Measurements from ENCODE around the gene DCLK1. TPM values are rescaled to one million over a fixed set of nuclear protein-coding genes. Genes with fewer than 3 reads are reported as not detected.
A peak's percentile ranks its signal among the peaks of the same experiment; 100 is the strongest.

The DCLK1 gene
- total RNA-seq, 1 donor from 2014 or later: 8.5 TPM

GRCh38 chr13:36046672-36047071, 84.5 kb downstream of the DCLK1 start:
- DNase-seq (ENCODE audit: low read depth in 2 of 2): no peak

- no peak for DNase-seq (ENCODE audit: low read depth in 2 of 2)
These were observed 92.2 kb downstream of the DCLK1 start for GRCh38 chr13:36038785-36039555.

GRCh38 chr13:36033035-36033434, 98.1 kb downstream of the DCLK1 start:
- no peak for DNase-seq (ENCODE audit: low read depth in 2 of 2)

- no peak for DNase-seq (ENCODE audit: low read depth in 2 of 2)
These were observed 99.7 kb downstream of the DCLK1 start for GRCh38 chr13:36031490-36031889.

GRCh38 chr13:36030670-36031331, 100.4 kb downstream of the DCLK1 start:
- peak in 1 of 2 donors; percentile 31 for DNase-seq (ENCODE audit: low read depth in 2 of 2)

GRCh38 chr13:36029166-36029565, 102.0 kb downstream of the DCLK1 start:
- no peak for DNase-seq (ENCODE audit: low read depth in 2 of 2)

GRCh38 chr13:36028359-36029025, 102.7 kb downstream of the DCLK1 start:
- DNase-seq (ENCODE audit: low read depth in 2 of 2): no peak

GRCh38 chr13:36026531-36026930, 104.7 kb downstream of the DCLK1 start:
- DNase-seq (ENCODE audit: low read depth in 2 of 2): no peak

GRCh38 chr13:36014763-36015162, 116.4 kb downstream of the DCLK1 start:
- no peak for DNase-seq (ENCODE audit: low read depth in 2 of 2)

- DNase-seq (ENCODE audit: low read depth in 2 of 2): no peak
These were observed 124.1 kb downstream of the DCLK1 start for GRCh38 chr13:36006894-36007675.

GRCh38 chr13:36006347-36006746, 124.8 kb downstream of the DCLK1 start:
- DNase-seq (ENCODE audit: low read depth in 2 of 2): no peak

- no peak for DNase-seq (ENCODE audit: low read depth in 2 of 2)
These were observed 129.6 kb downstream of the DCLK1 start for GRCh38 chr13:36001561-36001960.

GRCh38 chr13:36000028-36000427, 131.2 kb downstream of the DCLK1 start:
- no peak for DNase-seq (ENCODE audit: low read depth in 2 of 2)

GRCh38 chr13:35996360-35996759, 134.8 kb downstream of the DCLK1 start:
- DNase-seq (ENCODE audit: low read depth in 2 of 2): no peak

GRCh38 chr13:35995136-35995535, 136.0 kb downstream of the DCLK1 start:
- no peak for DNase-seq (ENCODE audit: low read depth in 2 of 2)

- peak in 1 of 2 donors; percentile 12 for DNase-seq (ENCODE audit: low read depth in 2 of 2)
These were observed 136.8 kb downstream of the DCLK1 start for GRCh38 chr13:35994131-35994966.

- no peak for DNase-seq (ENCODE audit: low read depth in 2 of 2)
These were observed 137.5 kb downstream of the DCLK1 start for GRCh38 chr13:35993686-35994085.

- no peak for DNase-seq (ENCODE audit: low read depth in 2 of 2)
These were observed 138.2 kb downstream of the DCLK1 start for GRCh38 chr13:35992964-35993363.

- no peak for DNase-seq (ENCODE audit: low read depth in 2 of 2)
These were observed 141.0 kb downstream of the DCLK1 start for GRCh38 chr13:35990196-35990595.

GRCh38 chr13:35988648-35989081, 142.5 kb downstream of the DCLK1 start:
- no peak for DNase-seq (ENCODE audit: low read depth in 2 of 2)

Data from lung microvascular endothelial cell (primary cell).